ELR (cell line): ENCODE measurements around the gene MUC22.

Experiments used
- DNase-seq: peaks from one replicate; pipeline ENCODE4 v3.0.0-alpha.2; 2015; ENCODE audit warnings: low read depth

The MUC22 gene

GRCh38 chr6:31079656-31080261 is 69.5 kb downstream of the MUC22 start:
- peak; percentile 81 for DNase-seq

DNA sequence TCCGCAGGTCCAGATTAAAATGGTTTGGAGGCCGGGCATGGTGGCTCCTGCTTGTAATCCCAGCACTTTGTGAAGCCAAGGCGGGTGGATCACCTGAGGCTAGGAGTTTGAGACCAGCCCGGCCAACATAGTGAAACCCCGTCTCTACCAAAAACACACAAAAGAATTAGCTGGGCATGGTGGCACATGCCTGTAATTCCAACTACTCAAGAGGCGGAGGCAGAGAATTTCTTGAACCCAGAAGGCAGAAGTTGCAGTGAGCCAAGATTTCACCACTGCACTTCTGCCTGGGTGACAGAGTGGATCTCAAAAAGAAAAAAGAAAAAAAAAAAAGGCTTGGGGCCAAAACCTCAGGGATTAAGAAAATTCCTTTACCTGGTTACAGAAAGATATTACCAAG is 71.6 kb downstream of the MUC22 start:
- DNase-seq, result no peak

- DNase-seq, result peak; percentile 61
These were observed 73.6 kb downstream of the MUC22 start for GRCh38 chr6:31083742-31084354.
